Measurements from ENCODE around the gene POU4F3. TPM values are rescaled to one million over a fixed set of nuclear protein-coding genes. Genes with fewer than 3 reads are reported as not detected.

POU4F3 gene
- total RNA-seq, 3 donors from 2014 or later = 0.15 TPM; not detected in 2

GRCh38 chr5:146368137-146368536, 29.5 kb downstream of the POU4F3 start:
- H3K36me3 ChIP-seq = no peaks in the 10 kb centered on the region
- intact Hi-C loops (cut with DNase I; ENCODE audit: low total_unique reads) = no loop called here
- H3K9me3 ChIP-seq = no peaks in the 10 kb centered on the region

GRCh38 chr5:146369691-146370090, 31.1 kb downstream of the POU4F3 start:
- intact Hi-C loops (cut with DNase I; ENCODE audit: low total_unique reads) = no loop called here
- TF ChIP-seq CTCF (IDR thresholded peaks at IDR 0.05) (no peak), POLR2AphosphoS5 (IDR thresholded peaks at IDR 0.05) (no peak), POLR2A (IDR thresholded peaks at IDR 0.05) (no peak)

More at GRCh38 chr5:146368137-146368536, 29.5 kb downstream of the POU4F3 start:
- DNase-seq (ENCODE audit: low spot score in 2 of 2) = no peak
- no peak for TF ChIP-seq POLR2A (IDR thresholded peaks at IDR 0.05)
- no peak for TF ChIP-seq CTCF (IDR thresholded peaks at IDR 0.05)
- no peak for TF ChIP-seq POLR2AphosphoS5 (IDR thresholded peaks at IDR 0.05)
- Histone ChIP-seq H3K27ac (no peak overlapping the region), H3K27me3 (no peaks in the 10 kb centered on the region), H3K4me1 (no peaks in the 10 kb centered on the region), H3K4me3 (no peak overlapping the region)

DNA sequence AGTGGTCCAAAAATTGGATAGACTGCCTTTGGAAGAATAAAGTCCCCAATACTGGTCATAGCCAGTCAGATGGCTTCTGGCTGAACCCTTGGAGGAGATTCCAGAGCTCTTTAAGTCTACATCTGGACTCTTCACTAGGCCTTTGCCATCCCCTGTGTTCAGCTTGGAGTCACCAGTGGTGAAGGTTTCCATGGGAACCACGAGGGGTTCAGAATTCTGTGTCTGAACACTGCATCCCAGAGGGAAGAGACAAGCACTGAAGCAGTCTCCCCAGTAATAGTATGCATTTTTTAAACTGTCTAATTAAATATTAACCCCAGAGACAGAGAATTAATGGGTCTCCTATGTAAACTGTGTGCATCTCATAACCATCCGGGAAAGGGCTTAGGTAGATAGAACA, 38.2 kb downstream of the POU4F3 start:
- Histone ChIP-seq H3K4me3 (no peak overlapping the region), H3K36me3 (no peaks in the 10 kb centered on the region), H3K9me3 (no peaks in the 10 kb centered on the region), H3K27me3 (no peaks in the 10 kb centered on the region), H3K4me1 (no peaks in the 10 kb centered on the region), H3K27ac (no peak overlapping the region)
- intact Hi-C loops (cut with DNase I; ENCODE audit: low total_unique reads) = no loop called here
- DNase-seq (ENCODE audit: low spot score in 2 of 2) = no peak
- no peak for TF ChIP-seq POLR2A (IDR thresholded peaks at IDR 0.05)
- no peak for TF ChIP-seq CTCF (IDR thresholded peaks at IDR 0.05)
- TF ChIP-seq POLR2AphosphoS5 (IDR thresholded peaks at IDR 0.05) = no peak

More at GRCh38 chr5:146369691-146370090, 31.1 kb downstream of the POU4F3 start:
- Histone ChIP-seq H3K27me3 (no peaks in the 10 kb centered on the region), H3K27ac (no peak overlapping the region), H3K9me3 (no peaks in the 10 kb centered on the region), H3K36me3 (no peaks in the 10 kb centered on the region), H3K4me1 (no peaks in the 10 kb centered on the region), H3K4me3 (no peak overlapping the region)
- DNase-seq (ENCODE audit: low spot score in 2 of 2) = no peak

- intact Hi-C loops (cut with DNase I; ENCODE audit: low total_unique reads) = no loop called here
- no peaks in the 10 kb centered on the region for H3K36me3 ChIP-seq
Measured at GRCh38 chr5:146378986-146379385, 40.3 kb downstream of the POU4F3 start.

DNA sequence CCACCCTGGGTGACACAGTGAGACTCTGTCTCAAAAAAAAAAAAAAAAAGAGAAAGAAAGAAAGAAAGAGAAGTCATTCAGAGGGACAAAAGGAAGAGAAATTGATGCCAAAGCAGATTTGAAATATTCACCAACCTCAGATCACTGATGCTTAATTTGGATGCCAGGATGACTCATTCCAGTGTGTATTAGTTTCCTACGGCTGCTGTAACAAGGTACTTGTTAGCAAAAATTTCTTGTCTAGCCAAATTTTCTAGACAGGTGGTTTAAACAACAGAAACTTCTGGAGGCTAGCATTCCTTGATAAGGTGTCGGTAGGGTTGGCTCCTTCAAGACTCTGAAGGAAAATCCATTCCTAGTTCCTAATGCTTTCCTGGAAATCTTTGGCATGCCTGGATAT, 42.1 kb downstream of the POU4F3 start:
- Histone ChIP-seq H3K4me3 (no peak overlapping the region), H3K9me3 (no peaks in the 10 kb centered on the region), H3K27me3 (no peaks in the 10 kb centered on the region), H3K36me3 (no peaks in the 10 kb centered on the region), H3K4me1 (no peaks in the 10 kb centered on the region), H3K27ac (no peak overlapping the region)
- TF ChIP-seq CTCF (IDR thresholded peaks at IDR 0.05) (no peak), POLR2A (IDR thresholded peaks at IDR 0.05) (no peak), POLR2AphosphoS5 (IDR thresholded peaks at IDR 0.05) (no peak)
- intact Hi-C loops (cut with DNase I; ENCODE audit: low total_unique reads) = no loop called here
- DNase-seq (ENCODE audit: low spot score in 2 of 2) = no peak

More at GRCh38 chr5:146378986-146379385, 40.3 kb downstream of the POU4F3 start:
- H3K27ac ChIP-seq = no peak overlapping the region
- no peaks in the 10 kb centered on the region for H3K27me3 ChIP-seq
- no peaks in the 10 kb centered on the region for H3K4me1 ChIP-seq
- no peak for TF ChIP-seq CTCF (IDR thresholded peaks at IDR 0.05)
- no peak for TF ChIP-seq POLR2A (IDR thresholded peaks at IDR 0.05)
- TF ChIP-seq POLR2AphosphoS5 (IDR thresholded peaks at IDR 0.05) = no peak
- DNase-seq (ENCODE audit: low spot score in 2 of 2) = no peak
- no peak overlapping the region for H3K4me3 ChIP-seq
- H3K9me3 ChIP-seq = no peaks in the 10 kb centered on the region
